Activated naive CD8-positive, alpha-beta T cell treated with anti-CD3 and anti-CD28 coated beads for 36 hours (primary cell): Measurements from ENCODE around the gene ACER3. TPM values are rescaled to one million over a fixed set of nuclear protein-coding genes. Genes with fewer than 3 reads are reported as not detected.

Source experiments
- DNase-seq: peaks from one replicate; pipeline ENCODE4 v3.0.0; 2021
- H3K27ac Mint-ChIP-seq: one replicate; pipeline ENCODE4 v1.8.0; 2022; ENCODE audit warnings: mild to moderate bottlenecking, moderate library complexity, mixed read lengths
- H3K27me3 Mint-ChIP-seq: one replicate; pipeline ENCODE4 v1.8.0; 2022; ENCODE audit warnings: mild to moderate bottlenecking, mixed read lengths
- H3K36me3 Mint-ChIP-seq: one replicate; pipeline ENCODE4 v1.8.0; 2021; ENCODE audit warnings: mild to moderate bottlenecking, mixed read lengths
- H3K4me1 Mint-ChIP-seq: one replicate; pipeline ENCODE4 v1.8.0; 2021; ENCODE audit warnings: mixed read lengths
- H3K4me3 Mint-ChIP-seq: one replicate; pipeline ENCODE4 v1.8.0; 2022; ENCODE audit warnings: mild to moderate bottlenecking, moderate library complexity, mixed read lengths
- H3K9me3 Mint-ChIP-seq: one replicate; pipeline ENCODE4 v1.8.0; 2022; ENCODE audit warnings: mixed read lengths
- total RNA-seq, 2 experiments: library from RNA; stranded (reverse); gene quantifications; one replicate each; pipeline ENCODE4 v1.2.3, GENCODE V29; 2021

ACER3 gene
- total RNA-seq, 2 experiments from 2014 or later, result 10.7 to 11.6 TPM

GRCh38 chr11:76830639-76831327 lies 29.9 kb upstream of the ACER3 start:
- H3K4me1 Mint-ChIP-seq, result peaks cover under 1% of the 10 kb centered on the region
- DNase-seq, result no peak
- no peak overlapping the region for H3K27ac Mint-ChIP-seq
- H3K4me3 Mint-ChIP-seq, result no peak overlapping the region
- H3K27me3 Mint-ChIP-seq, result peaks cover 8% of the 10 kb centered on the region
- H3K36me3 Mint-ChIP-seq, result no peaks in the 10 kb centered on the region
- peaks cover 2% of the 10 kb centered on the region for H3K9me3 Mint-ChIP-seq

DNA sequence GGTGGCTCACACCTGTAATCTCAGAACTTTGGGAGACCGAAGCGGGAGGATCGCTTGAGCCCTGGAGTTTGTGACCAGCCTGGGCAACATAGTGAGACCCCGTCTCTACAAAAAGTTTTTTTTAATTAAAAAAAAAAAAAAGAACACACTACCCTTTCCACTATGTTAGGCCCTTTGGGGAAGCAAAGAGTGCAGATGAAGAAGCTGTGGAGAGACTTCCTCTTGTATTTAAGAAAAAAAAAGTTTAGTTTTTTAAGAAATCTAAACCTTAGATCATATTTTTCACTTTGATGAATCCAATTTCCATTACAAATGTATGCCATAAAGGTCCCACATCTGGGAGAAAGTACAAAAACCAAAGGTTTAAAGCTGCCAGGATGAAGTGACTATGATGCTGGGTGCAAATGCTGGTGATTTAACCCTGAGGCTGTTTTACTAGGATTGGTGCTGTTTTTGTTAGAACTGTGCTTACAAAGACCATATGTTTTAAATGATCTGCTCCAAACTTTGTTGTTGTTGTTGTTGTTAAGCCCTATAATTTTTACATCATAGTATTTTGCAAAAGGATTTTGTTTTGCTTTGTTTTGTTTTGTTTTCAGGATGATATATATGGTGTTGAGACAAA lies 28.9 kb upstream of the ACER3 start:
- no peaks in the 10 kb centered on the region for H3K36me3 Mint-ChIP-seq
- DNase-seq, result no peak
- no peaks in the 10 kb centered on the region for H3K4me1 Mint-ChIP-seq
- H3K27ac Mint-ChIP-seq, result no peak overlapping the region
- no peak overlapping the region for H3K4me3 Mint-ChIP-seq
- H3K9me3 Mint-ChIP-seq, result no peaks in the 10 kb centered on the region
- peaks cover 8% of the 10 kb centered on the region for H3K27me3 Mint-ChIP-seq

DNA sequence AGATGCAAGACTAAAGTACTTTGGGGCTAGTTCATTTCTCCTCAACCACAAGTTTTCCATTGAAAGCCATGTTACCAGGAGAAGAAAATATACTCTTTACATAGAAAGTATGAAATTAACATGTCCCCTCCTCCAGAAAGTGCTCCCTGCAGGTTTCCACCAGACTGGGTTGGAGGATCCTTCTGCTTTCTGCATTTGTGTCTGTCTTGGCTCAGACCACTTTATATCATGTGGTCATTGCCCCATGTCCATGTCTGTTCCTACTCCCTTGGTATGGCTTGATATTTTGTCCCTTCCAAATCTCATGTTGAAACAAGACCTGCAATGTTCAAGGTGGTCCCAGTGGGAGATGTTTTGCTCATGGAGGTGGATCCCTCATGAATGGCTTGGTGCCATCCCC lies 28.4 kb upstream of the ACER3 start:
- no peak overlapping the region for H3K27ac Mint-ChIP-seq
- H3K9me3 Mint-ChIP-seq, result no peaks in the 10 kb centered on the region
- H3K4me3 Mint-ChIP-seq, result no peak overlapping the region
- DNase-seq, result no peak
- no peaks in the 10 kb centered on the region for H3K36me3 Mint-ChIP-seq
- H3K4me1 Mint-ChIP-seq, result no peaks in the 10 kb centered on the region
- H3K27me3 Mint-ChIP-seq, result peaks cover 8% of the 10 kb centered on the region

GRCh38 chr11:76834151-76834550 lies 26.6 kb upstream of the ACER3 start:
- no peak for DNase-seq
- Mint-ChIP-seq H3K27ac (no peak overlapping the region), H3K27me3 (peaks cover 9% of the 10 kb centered on the region), H3K4me3 (no peak overlapping the region), H3K36me3 (no peaks in the 10 kb centered on the region), H3K9me3 (no peaks in the 10 kb centered on the region), H3K4me1 (no peaks in the 10 kb centered on the region)

- Mint-ChIP-seq H3K27me3 (peaks cover 16% of the 10 kb centered on the region), H3K4me1 (no peaks in the 10 kb centered on the region), H3K4me3 (no peak overlapping the region), H3K9me3 (no peaks in the 10 kb centered on the region), H3K36me3 (no peaks in the 10 kb centered on the region), H3K27ac (no peak overlapping the region)
- DNase-seq, result no peak
These were observed 25.7 kb upstream of the ACER3 start for GRCh38 chr11:76835036-76835435.

DNA sequence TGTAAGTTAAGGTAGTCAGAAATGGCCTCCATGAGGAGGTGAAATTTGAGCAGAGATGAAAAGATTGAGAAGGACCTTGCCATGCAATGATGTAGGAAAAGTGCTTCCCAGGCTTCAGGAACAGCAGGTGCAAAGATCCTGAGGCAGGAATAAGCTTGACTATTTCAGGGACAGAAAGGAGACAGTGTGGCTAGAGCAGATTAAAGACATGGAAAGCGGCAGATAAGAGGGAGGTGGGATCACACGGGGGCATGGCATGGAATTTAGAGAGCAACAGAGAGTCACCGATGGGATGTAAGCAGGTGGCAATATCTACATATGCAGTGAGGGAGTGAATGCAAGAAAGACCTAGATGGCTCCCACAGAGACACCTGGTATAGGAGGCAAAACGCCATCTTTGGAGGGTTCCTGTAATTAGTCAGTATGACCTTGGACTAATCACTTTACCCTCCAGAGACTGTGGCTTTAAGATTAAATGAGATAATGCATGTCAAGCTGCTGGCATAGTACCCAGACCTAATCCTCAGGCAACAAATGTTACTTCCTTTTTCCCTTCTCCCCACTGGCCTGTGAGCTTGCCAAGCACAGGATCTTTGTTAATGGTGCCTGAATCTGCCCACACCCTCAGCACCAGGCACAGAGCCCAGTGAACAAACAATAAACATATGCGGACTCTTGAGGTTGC lies 24.6 kb upstream of the ACER3 start:
- Mint-ChIP-seq H3K27ac (no peak overlapping the region), H3K4me1 (no peaks in the 10 kb centered on the region), H3K4me3 (no peak overlapping the region), H3K36me3 (no peaks in the 10 kb centered on the region), H3K9me3 (no peaks in the 10 kb centered on the region), H3K27me3 (peaks cover 19% of the 10 kb centered on the region)
- no peak for DNase-seq

DNA sequence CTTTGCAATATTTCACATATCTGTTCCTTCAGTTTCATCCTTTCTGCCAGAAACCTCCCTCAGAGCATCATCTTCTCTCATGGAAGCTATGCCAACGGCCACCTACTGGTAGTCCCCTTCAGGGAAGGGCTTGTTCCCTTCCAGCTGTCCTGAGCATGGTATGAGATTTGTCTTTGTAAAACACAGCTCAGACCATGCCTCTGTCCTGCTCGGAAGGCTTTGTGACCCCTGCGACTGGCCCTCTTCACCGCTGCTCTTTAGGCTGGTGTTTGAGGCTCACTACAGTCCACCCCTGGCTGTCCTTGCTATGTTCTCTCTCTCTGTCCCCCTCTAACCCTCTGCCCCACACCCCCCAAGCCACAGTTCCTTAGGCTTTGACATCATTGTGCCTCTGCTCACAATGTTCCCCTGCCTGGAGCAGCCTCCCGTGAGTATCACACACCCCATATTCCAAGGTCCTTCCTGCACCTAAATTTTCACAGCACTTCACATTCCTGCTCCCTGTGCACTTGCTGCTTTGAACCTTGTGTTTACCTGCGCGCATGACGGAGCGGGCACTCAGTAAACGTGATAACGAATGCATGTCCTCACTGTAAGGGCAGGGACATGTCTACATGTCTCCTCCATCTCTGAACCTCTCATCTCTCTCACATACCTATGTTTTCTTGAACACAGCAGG lies 24.0 kb upstream of the ACER3 start:
- Mint-ChIP-seq H3K36me3 (no peaks in the 10 kb centered on the region), H3K27me3 (peaks cover 22% of the 10 kb centered on the region), H3K27ac (no peak overlapping the region), H3K4me1 (no peaks in the 10 kb centered on the region), H3K4me3 (no peak overlapping the region), H3K9me3 (no peaks in the 10 kb centered on the region)
- no peak for DNase-seq

- no peak overlapping the region for H3K4me3 Mint-ChIP-seq
- H3K27ac Mint-ChIP-seq, result no peak overlapping the region
- no peaks in the 10 kb centered on the region for H3K36me3 Mint-ChIP-seq
These were observed 22.7 kb upstream of the ACER3 start for GRCh38 chr11:76837696-76838677.

GRCh38 chr11:76838678-76839068 lies 22.0 kb upstream of the ACER3 start:
- H3K36me3 Mint-ChIP-seq, result no peaks in the 10 kb centered on the region
- H3K9me3 Mint-ChIP-seq, result no peaks in the 10 kb centered on the region
- H3K27me3 Mint-ChIP-seq, result peaks cover 28% of the 10 kb centered on the region
- no peak overlapping the region for H3K4me3 Mint-ChIP-seq
- DNase-seq, result no peak
- no peaks in the 10 kb centered on the region for H3K4me1 Mint-ChIP-seq
- no peak overlapping the region for H3K27ac Mint-ChIP-seq

More at GRCh38 chr11:76837696-76838677, 22.7 kb upstream of the ACER3 start:
- DNase-seq, result no peak
- H3K27me3 Mint-ChIP-seq, result peaks cover 25% of the 10 kb centered on the region
- H3K9me3 Mint-ChIP-seq, result no peaks in the 10 kb centered on the region
- no peaks in the 10 kb centered on the region for H3K4me1 Mint-ChIP-seq

- no peaks in the 10 kb centered on the region for H3K9me3 Mint-ChIP-seq
- no peak overlapping the region for H3K4me3 Mint-ChIP-seq
- no peak for DNase-seq
- H3K27ac Mint-ChIP-seq, result no peak overlapping the region
- H3K27me3 Mint-ChIP-seq, result peaks cover 31% of the 10 kb centered on the region
- H3K4me1 Mint-ChIP-seq, result no peaks in the 10 kb centered on the region
- H3K36me3 Mint-ChIP-seq, result no peaks in the 10 kb centered on the region
These were observed 21.4 kb upstream of the ACER3 start for GRCh38 chr11:76839311-76839710.

DNA sequence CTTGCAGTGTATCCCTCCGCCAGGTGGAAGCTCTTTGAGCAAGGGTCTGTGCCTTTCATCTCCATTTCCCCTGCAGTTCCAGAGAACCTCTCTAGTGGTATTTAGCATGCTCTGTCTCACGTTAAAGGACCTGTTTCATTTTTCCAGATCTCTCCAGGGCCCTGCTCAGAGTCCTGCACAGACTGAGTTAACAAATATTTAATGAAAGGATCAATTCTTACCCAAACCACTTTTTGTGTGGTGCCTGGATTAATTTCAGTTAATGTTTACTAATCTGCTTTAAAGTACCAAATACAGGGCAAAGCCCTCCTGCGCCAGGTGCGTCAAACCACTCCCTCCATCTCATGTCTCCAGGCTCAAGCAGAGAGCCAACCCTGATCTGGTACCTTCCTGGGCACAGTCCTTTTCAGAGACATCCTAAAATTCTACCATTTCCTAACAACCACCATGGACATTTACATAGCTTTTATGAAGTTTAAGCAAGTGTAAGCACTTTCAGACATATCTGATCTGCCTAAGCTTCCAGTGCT lies 18.7 kb upstream of the ACER3 start:
- Mint-ChIP-seq H3K36me3 (no peaks in the 10 kb centered on the region), H3K9me3 (no peaks in the 10 kb centered on the region), H3K4me3 (no peak overlapping the region), H3K4me1 (no peaks in the 10 kb centered on the region), H3K27me3 (peaks cover 36% of the 10 kb centered on the region), H3K27ac (no peak overlapping the region)
- no peak for DNase-seq

DNA sequence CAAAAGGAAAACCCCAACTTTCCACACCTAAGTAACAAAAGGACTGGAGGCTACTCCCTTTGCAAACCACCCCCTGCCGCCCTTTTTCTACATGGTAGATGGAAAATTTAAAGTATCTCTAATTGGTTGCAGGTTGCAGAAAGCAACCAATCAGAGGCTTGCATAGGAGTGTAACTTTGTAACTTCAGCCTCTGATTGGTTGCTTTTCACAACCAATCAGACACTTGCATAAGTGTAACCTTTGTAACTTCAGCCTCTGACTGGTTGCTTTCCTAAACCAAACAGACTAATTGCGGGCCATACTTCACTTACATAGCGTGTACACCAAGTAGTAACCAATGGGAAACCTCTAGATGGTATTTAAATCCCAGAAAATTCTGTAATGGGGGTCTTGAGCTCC lies 16.8 kb upstream of the ACER3 start:
- Mint-ChIP-seq H3K27me3 (peaks cover 47% of the 10 kb centered on the region), H3K36me3 (no peaks in the 10 kb centered on the region), H3K27ac (no peak overlapping the region), H3K4me3 (no peak overlapping the region), H3K9me3 (no peaks in the 10 kb centered on the region), H3K4me1 (no peaks in the 10 kb centered on the region)
- DNase-seq, result no peak

DNA sequence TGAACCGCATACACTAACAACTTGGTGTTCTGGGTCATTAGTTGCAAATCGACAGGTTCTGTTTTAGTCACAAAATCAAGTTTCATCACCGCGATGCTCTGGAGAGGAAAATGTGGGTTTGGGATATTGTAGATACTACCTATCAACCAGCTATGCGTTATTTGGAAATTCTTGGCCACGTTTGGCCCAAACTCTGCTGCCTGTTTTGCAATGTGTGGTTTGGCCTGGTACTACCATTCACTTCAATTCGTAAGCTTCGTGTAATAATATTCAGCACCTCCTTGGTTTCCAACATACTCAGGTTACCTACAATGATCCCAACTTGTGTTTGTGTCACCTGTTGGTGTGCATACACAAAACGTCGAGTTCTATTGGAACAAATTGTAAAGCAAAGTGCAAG lies 16.2 kb upstream of the ACER3 start:
- Mint-ChIP-seq H3K27ac (no peak overlapping the region), H3K27me3 (peaks cover 47% of the 10 kb centered on the region), H3K36me3 (no peaks in the 10 kb centered on the region), H3K9me3 (no peaks in the 10 kb centered on the region), H3K4me1 (no peaks in the 10 kb centered on the region), H3K4me3 (no peak overlapping the region)
- DNase-seq, result no peak

DNA sequence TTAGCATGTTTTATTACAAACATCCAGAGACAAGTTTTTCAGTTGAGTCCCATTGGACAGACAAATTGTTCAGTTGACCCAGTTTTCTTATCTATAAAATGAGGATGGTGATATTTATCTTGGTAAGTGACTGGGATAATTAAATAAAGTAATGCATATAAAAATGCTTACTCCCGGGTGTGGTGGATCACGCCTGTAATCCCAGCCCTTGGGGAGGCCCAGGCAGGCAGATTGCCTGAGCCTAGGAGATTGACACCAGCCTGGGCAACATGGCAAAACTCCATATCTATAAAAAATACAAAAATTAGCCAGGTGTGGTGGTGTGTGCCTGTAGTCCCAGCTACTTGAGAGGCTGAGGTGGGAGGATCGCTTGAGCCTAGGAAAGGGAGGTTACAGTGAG lies 15.6 kb upstream of the ACER3 start:
- no peaks in the 10 kb centered on the region for H3K9me3 Mint-ChIP-seq
- no peaks in the 10 kb centered on the region for H3K36me3 Mint-ChIP-seq

More for the DNA sequence above, 15.6 kb upstream of the ACER3 start:
- no peaks in the 10 kb centered on the region for H3K4me1 Mint-ChIP-seq
- peaks cover 45% of the 10 kb centered on the region for H3K27me3 Mint-ChIP-seq
- H3K4me3 Mint-ChIP-seq, result no peak overlapping the region
- no peak overlapping the region for H3K27ac Mint-ChIP-seq
- DNase-seq, result no peak
